CD4-positive, alpha-beta memory T cell (primary cell): Measurements from ENCODE around the gene EYA3. TPM values are rescaled to one million over a fixed set of nuclear protein-coding genes. Genes with fewer than 3 reads are reported as not detected.

Experiments used
- CTCF ChIA-PET: fragments of 350-600 bp; sonication (Branson Sonifier 250); formaldehyde crosslinking; loops from one replicate; lab custom pipeline; 2021; ENCODE audit warnings: inconsistent platforms; ENCODE audit not compliant: partially characterized antibody; lab: Charles Lee
- POLR2A ChIA-PET: fragments of 350-600 bp; sonication (Branson Sonifier 250); formaldehyde crosslinking; loops from one replicate; lab custom pipeline; 2021; ENCODE audit not compliant: partially characterized antibody; lab: Charles Lee
- DNase-seq, 5 donors: peaks; one replicate each; pipeline versions ENCODE4 v3.0.0 to v3.0.0-alpha.2; 2020 to 2022; ENCODE audit warnings: mixed read lengths in 1 of 5
- H3K27ac ChIP-seq: one replicate; pipeline ENCODE4 v1.7.0; 2013; ENCODE audit warnings: low read depth, low read length
- H3K27me3 ChIP-seq: 2 replicates; pipeline ENCODE4 v1.7.0; 2013; ENCODE audit warnings: mild to moderate bottlenecking, low read length, moderate library complexity; ENCODE audit not compliant: insufficient read depth
- H3K36me3 ChIP-seq: 2 replicates; pipeline ENCODE4 v1.7.0; 2013; ENCODE audit warnings: mild to moderate bottlenecking, low read length, moderate library complexity; ENCODE audit not compliant: insufficient read depth
- H3K4me1 ChIP-seq: 2 replicates; pipeline ENCODE4 v1.7.0; 2013; ENCODE audit warnings: mild to moderate bottlenecking, low read length, moderate library complexity; ENCODE audit not compliant: insufficient read depth
- H3K4me3 ChIP-seq, 2 donors: one replicate each; pipeline ENCODE4 v1.7.0; 2013; ENCODE audit warnings: low read length in 2 of 2, mild to moderate bottlenecking in 1 of 2
- H3K9me3 ChIP-seq, 2 donors: one replicate each; pipeline ENCODE4 v1.7.0; 2013; ENCODE audit warnings: low read length in 2 of 2, control low read depth in 1 of 2; ENCODE audit not compliant: control insufficient read depth in 1 of 2
- H3K27ac Mint-ChIP-seq, 7 donors: one replicate each; pipeline ENCODE4 v1.8.0; 2020 to 2021; ENCODE audit warnings: mixed read lengths in 7 of 7, mild to moderate bottlenecking in 6 of 7, inconsistent platforms in 3 of 7, moderate library complexity in 3 of 7
- H3K27me3 Mint-ChIP-seq, 2 donors: one replicate each; pipeline ENCODE4 v1.8.0; 2020 to 2021; ENCODE audit warnings: mixed read lengths in 2 of 2
- H3K36me3 Mint-ChIP-seq, 2 donors: one replicate each; pipeline ENCODE4 v1.8.0; 2020 to 2021; ENCODE audit warnings: mixed read lengths in 2 of 2, inconsistent platforms in 1 of 2, mild to moderate bottlenecking in 1 of 2
- H3K4me1 Mint-ChIP-seq, 4 donors: one replicate each; pipeline ENCODE4 v1.8.0; 2020 to 2021; ENCODE audit warnings: mixed read lengths in 4 of 4, mild to moderate bottlenecking in 1 of 4
- H3K4me3 Mint-ChIP-seq, 8 donors: one replicate each; pipeline ENCODE4 v1.8.0; 2020 to 2021; ENCODE audit warnings: mixed read lengths in 8 of 8, mild to moderate bottlenecking in 7 of 8, moderate library complexity in 6 of 8, inconsistent platforms in 3 of 8
- H3K9me3 Mint-ChIP-seq, 8 donors: one replicate each; pipeline ENCODE4 v1.8.0; 2020 to 2021; ENCODE audit warnings: mixed read lengths in 8 of 8, mild to moderate bottlenecking in 5 of 8, inconsistent platforms in 3 of 8, moderate library complexity in 1 of 8
- intact Hi-C: fragments of 100-400 bp; cut with micrococcal nuclease; formaldehyde crosslinking; loops from one replicate; pipeline ENCODE4 v1.15.1; 2023
- polyA plus RNA-seq, 2 donors: library from polyadenylated mRNA; unstranded; fragments of 300-500 nt; fragmentation: Illumina TruSeq; gene quantifications; one replicate each; pipeline ENCODE4 v1.2.3, GENCODE V29; 2021
- total RNA-seq, 2 experiments: library from RNA; stranded (reverse); gene quantifications; one replicate each; pipeline ENCODE4 v1.2.3, GENCODE V29; 2021

EYA3 gene
- total and polyA plus RNA-seq, 4 experiments from 2014 or later, result 4.8 to 22.6 (median 13.5) TPM

GRCh38 chr1:27972141-27972540 is 116.3 kb downstream of the EYA3 start:
- ChIA-PET CTCF (interaction anchor here (0.6 to 2.6 kb wide), 6 partner anchors 8 to 115 kb away, joined by 3 to 12 read pairs (median 4); no protein-coding TSS in a partner anchor), POLR2A (interaction anchor here (0.6 to 2.8 kb wide), 3 partner anchors 12 to 62 kb away, joined by 5 to 13 read pairs (median 5); partner anchors contain the start of gene XKR8)
- Mint-ChIP-seq H3K9me3 (no peaks in the 10 kb centered on the region), H3K4me1 (peaks cover 14 to 42% (median 23%) of the 10 kb centered on the region in 4 donors), H3K27ac (peak overlapping the region in 5 of 7 donors; percentile 10 to 38 (median 32)), H3K27me3 (no peaks in the 10 kb centered on the region), H3K36me3 (peaks cover 9 to 36% of the 10 kb centered on the region in 2 donors), H3K4me3 (no peak overlapping the region)
- Histone ChIP-seq H3K36me3 (peaks cover 13% of the 10 kb centered on the region), H3K4me3 (no peak overlapping the region), H3K9me3 (no peaks in the 10 kb centered on the region), H3K27me3 (no peaks in the 10 kb centered on the region), H3K4me1 (peaks cover 13% of the 10 kb centered on the region), H3K27ac (no peak overlapping the region)
- intact Hi-C loops, result no loop called here
- no peak for DNase-seq

- H3K27me3 ChIP-seq, result no peaks in the 10 kb centered on the region
- H3K36me3 Mint-ChIP-seq, result peaks cover 7 to 37% of the 10 kb centered on the region in 2 donors
- no peak overlapping the region for H3K4me3 ChIP-seq
- intact Hi-C loops, result no loop called here
- peaks cover 14 to 42% (median 23%) of the 10 kb centered on the region in 4 donors for H3K4me1 Mint-ChIP-seq
- H3K27me3 Mint-ChIP-seq, result no peaks in the 10 kb centered on the region
- H3K4me1 ChIP-seq, result peaks cover 13% of the 10 kb centered on the region
- H3K9me3 Mint-ChIP-seq, result no peaks in the 10 kb centered on the region
- ChIA-PET CTCF (interaction anchor here (0.6 to 2.6 kb wide), 5 partner anchors 9 to 114 kb away, joined by 3 to 12 read pairs (median 3); no protein-coding TSS in a partner anchor), POLR2A (interaction anchor here (0.6 to 2.8 kb wide), 3 partner anchors 12 to 62 kb away, joined by 5 to 13 read pairs (median 5); partner anchors contain the start of gene XKR8)
- peak overlapping the region in 1 of 7 donors; percentile 13 for H3K27ac Mint-ChIP-seq
- DNase-seq, result no peak
- no peaks in the 10 kb centered on the region for H3K9me3 ChIP-seq
- no peak overlapping the region for H3K27ac ChIP-seq
- peaks cover 17% of the 10 kb centered on the region for H3K36me3 ChIP-seq
- H3K4me3 Mint-ChIP-seq, result no peak overlapping the region
These were observed 116.7 kb downstream of the EYA3 start for GRCh38 chr1:27971674-27972073.

- H3K4me1 Mint-ChIP-seq, result peaks cover 14 to 42% (median 23%) of the 10 kb centered on the region in 4 donors
- POLR2A ChIA-PET, result interaction anchor here (2.8 kb wide), 1 partner anchor 10 kb away, joined by 13 read pairs; the partner anchor contains the start of gene XKR8
- intact Hi-C loops, result no loop called here
These were observed 118.0 kb downstream of the EYA3 start for GRCh38 chr1:27970401-27970800.

DNA sequence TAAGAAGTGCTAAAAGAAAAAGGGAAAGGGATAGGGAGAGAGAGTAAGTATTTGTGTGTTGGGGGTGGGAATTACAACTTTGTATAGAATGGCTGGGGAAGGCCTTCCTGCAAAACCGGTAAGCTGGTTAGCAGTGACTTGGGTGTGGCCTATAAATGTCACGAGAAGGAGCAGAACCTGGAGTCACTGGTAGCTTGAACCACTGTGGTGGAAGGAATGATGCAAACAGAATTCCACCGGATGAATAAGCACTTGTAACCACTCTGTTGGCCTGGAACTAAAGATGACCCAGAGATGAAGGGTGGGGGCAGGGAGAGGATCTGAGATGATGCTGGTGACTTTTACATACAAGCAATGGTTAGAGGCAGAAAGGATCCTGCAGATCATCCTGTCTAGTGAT is 119.7 kb downstream of the EYA3 start:
- H3K9me3 Mint-ChIP-seq, result no peaks in the 10 kb centered on the region
- peak overlapping the region in 1 of 8 donors; percentile 20 for H3K4me3 Mint-ChIP-seq
- H3K4me3 ChIP-seq, result no peak overlapping the region
- POLR2A ChIA-PET, result interaction anchor here (1.0 to 2.4 kb wide), 2 partner anchors 9 to 91 kb away, joined by 3 to 11 read pairs; partner anchors contain the start of gene XKR8
- no peaks in the 10 kb centered on the region for H3K27me3 ChIP-seq
- peaks cover 13% of the 10 kb centered on the region for H3K4me1 ChIP-seq
- no peak overlapping the region for H3K27ac ChIP-seq
- H3K27me3 Mint-ChIP-seq, result no peaks in the 10 kb centered on the region
- H3K4me1 Mint-ChIP-seq, result peaks cover 13 to 41% (median 20%) of the 10 kb centered on the region in 4 donors
- DNase-seq, result no peak
- no peaks in the 10 kb centered on the region for H3K9me3 ChIP-seq
- CTCF ChIA-PET, result no interaction called here
- peak overlapping the region; percentile 10 to 88 (median 67) for H3K27ac Mint-ChIP-seq
- peaks cover 19 to 53% of the 10 kb centered on the region in 2 donors for H3K36me3 Mint-ChIP-seq
- peaks cover 21% of the 10 kb centered on the region for H3K36me3 ChIP-seq
- intact Hi-C loops, result no loop called here

More at GRCh38 chr1:27970401-27970800, 118.0 kb downstream of the EYA3 start:
- CTCF ChIA-PET, result interaction anchor here (2.6 kb wide), 1 partner anchor 29 kb away, joined by 12 read pairs; no protein-coding TSS in a partner anchor
- Mint-ChIP-seq H3K27ac (peak overlapping the region in 5 of 7 donors; percentile 24 to 65 (median 42)), H3K4me3 (no peak overlapping the region), H3K27me3 (no peaks in the 10 kb centered on the region), H3K9me3 (no peaks in the 10 kb centered on the region), H3K36me3 (peaks cover 11 to 46% of the 10 kb centered on the region in 2 donors)
- DNase-seq, result no peak
- Histone ChIP-seq H3K27me3 (no peaks in the 10 kb centered on the region), H3K4me1 (peaks cover 13% of the 10 kb centered on the region), H3K36me3 (peaks cover 18% of the 10 kb centered on the region), H3K4me3 (no peak overlapping the region), H3K27ac (no peak overlapping the region), H3K9me3 (no peaks in the 10 kb centered on the region)

GRCh38 chr1:27967884-27968466 is 120.4 kb downstream of the EYA3 start:
- Mint-ChIP-seq H3K9me3 (no peaks in the 10 kb centered on the region), H3K4me3 (no peak overlapping the region), H3K36me3 (peaks cover 19 to 47% of the 10 kb centered on the region in 2 donors), H3K27ac (peak overlapping the region; percentile 13 to 88 (median 75)), H3K27me3 (no peaks in the 10 kb centered on the region), H3K4me1 (peaks cover 13 to 36% (median 15%) of the 10 kb centered on the region in 4 donors)
- ChIA-PET CTCF (no interaction called here), POLR2A (interaction anchor here (1.0 to 2.4 kb wide), 2 partner anchors 8 to 90 kb away, joined by 3 to 11 read pairs; partner anchors contain the start of gene XKR8)
- no peak for DNase-seq
- no peak overlapping the region for H3K4me3 ChIP-seq
- peaks cover 13% of the 10 kb centered on the region for H3K4me1 ChIP-seq
- no peaks in the 10 kb centered on the region for H3K9me3 ChIP-seq
- intact Hi-C loops, result no loop called here
- no peak overlapping the region for H3K27ac ChIP-seq
- H3K27me3 ChIP-seq, result no peaks in the 10 kb centered on the region
- peaks cover 21% of the 10 kb centered on the region for H3K36me3 ChIP-seq

DNA sequence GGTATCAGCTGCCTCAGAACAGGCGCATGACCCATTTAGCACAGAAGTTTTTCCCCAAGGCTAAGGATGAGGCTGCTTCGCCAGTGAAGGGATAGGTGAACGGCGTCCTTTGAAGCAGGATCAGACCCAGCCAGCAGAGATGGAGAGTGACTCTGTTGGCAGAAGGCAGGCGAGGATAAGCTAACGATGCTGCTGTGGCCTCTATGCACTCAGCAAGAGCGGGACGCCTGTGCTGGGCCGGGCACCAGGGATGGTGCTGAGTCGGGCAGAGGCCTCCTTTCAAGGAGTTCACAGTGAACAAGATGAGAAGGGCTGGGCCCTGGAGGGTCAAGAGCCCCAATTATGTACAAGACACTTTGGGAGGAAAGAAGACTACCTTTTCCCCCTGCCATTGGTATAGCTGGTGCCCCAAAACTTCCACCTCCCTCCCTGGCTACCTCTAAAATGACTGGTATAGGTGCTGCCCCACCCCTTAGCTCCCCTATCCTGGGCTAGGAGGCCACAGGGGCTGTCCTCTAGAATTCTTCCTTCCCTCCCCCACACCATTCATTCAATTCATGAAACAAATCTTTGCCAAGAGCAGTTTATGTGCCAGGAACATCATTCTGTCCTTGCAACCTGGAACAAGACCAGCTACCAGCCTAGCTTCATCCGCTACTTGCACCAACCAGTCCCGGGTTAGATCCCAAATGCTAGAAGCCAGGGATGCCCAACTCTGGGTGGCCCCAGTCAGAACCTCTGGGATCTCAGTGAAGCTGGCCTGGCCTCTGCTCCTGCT is 121.1 kb downstream of the EYA3 start:
- DNase-seq, result no peak
- POLR2A ChIA-PET, result interaction anchor here (2.4 kb wide), 1 partner anchor 7 kb away, joined by 11 read pairs; the partner anchor contains the start of gene XKR8
- Mint-ChIP-seq H3K4me3 (no peak overlapping the region), H3K36me3 (peaks cover 19 to 49% of the 10 kb centered on the region in 2 donors), H3K4me1 (peaks cover 13 to 36% (median 16%) of the 10 kb centered on the region in 4 donors), H3K9me3 (no peaks in the 10 kb centered on the region), H3K27me3 (no peaks in the 10 kb centered on the region), H3K27ac (peak overlapping the region in 5 of 7 donors; percentile 13 to 75 (median 36))
- Histone ChIP-seq H3K4me1 (peaks cover 13% of the 10 kb centered on the region), H3K4me3 (no peak overlapping the region), H3K36me3 (peaks cover 20% of the 10 kb centered on the region), H3K27me3 (no peaks in the 10 kb centered on the region), H3K9me3 (no peaks in the 10 kb centered on the region), H3K27ac (no peak overlapping the region)
- CTCF ChIA-PET, result no interaction called here
- intact Hi-C loops, result no loop called here
